22Rv1 (cell line): ENCODE results near the gene AGFG1.
"Not testable (repeated sequence)": the region's sequence is repeated elsewhere in the genome, so short reads cannot be mapped to it uniquely, and the experiment has no call there.

ENCODE experiments used
- ZFX ChIP-seq: fragments of 450-650 bp; IDR thresholded peaks from 2 replicates; pipeline ENCODE4 v1.6.1; 2017; ENCODE audit warnings: antibody characterized with exemption, borderline replicate concordance
- TF ChIP-seq, protein P1 (sequence below): fragments of 450-650 bp; IDR thresholded peaks from 2 replicates; pipeline ENCODE4 v1.5.1; 2017; ENCODE audit warnings: mild to moderate bottlenecking

- TF ChIP-seq, protein P1, sequence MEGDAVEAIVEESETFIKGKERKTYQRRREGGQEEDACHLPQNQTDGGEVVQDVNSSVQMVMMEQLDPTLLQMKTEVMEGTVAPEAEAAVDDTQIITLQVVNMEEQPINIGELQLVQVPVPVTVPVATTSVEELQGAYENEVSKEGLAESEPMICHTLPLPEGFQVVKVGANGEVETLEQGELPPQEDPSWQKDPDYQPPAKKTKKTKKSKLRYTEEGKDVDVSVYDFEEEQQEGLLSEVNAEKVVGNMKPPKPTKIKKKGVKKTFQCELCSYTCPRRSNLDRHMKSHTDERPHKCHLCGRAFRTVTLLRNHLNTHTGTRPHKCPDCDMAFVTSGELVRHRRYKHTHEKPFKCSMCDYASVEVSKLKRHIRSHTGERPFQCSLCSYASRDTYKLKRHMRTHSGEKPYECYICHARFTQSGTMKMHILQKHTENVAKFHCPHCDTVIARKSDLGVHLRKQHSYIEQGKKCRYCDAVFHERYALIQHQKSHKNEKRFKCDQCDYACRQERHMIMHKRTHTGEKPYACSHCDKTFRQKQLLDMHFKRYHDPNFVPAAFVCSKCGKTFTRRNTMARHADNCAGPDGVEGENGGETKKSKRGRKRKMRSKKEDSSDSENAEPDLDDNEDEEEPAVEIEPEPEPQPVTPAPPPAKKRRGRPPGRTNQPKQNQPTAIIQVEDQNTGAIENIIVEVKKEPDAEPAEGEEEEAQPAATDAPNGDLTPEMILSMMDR = not testable (repeated sequence)
- not testable (repeated sequence) for TF ChIP-seq ZFX
Measured at GRCh38 chr2:227521178-227521577, 49.2 kb downstream of the AGFG1 start.
